Tibial nerve (tissue), 4 donors: ENCODE measurements around the gene MYO7A.

ENCODE experiments used
- CTCF ChIP-seq, 5 experiments: fragments of 200-600 bp in 3 of 5; fragments of 450-650 bp in 2 of 5; sonication (generic) in 3 of 5; IDR thresholded peaks; one replicate each; pipeline ENCODE4 v1.5.1; 2016 to 2019; ENCODE audit warnings: antibody characterized with exemption in 5 of 5, mild to moderate bottlenecking in 3 of 5, moderate library complexity in 2 of 5
- EP300 ChIP-seq, 2 donors: sonication (generic); formaldehyde crosslinking; IDR thresholded peaks; one replicate each; pipeline ENCODE4 v1.6.1; 2017; ENCODE audit warnings: antibody characterized with exemption in 2 of 2, mild to moderate bottlenecking in 1 of 2

GRCh38 chr11:77123591-77123990 lies 4.5 kb upstream of the MYO7A start:
- TF ChIP-seq CTCF (IDR thresholded peaks at IDR 0.05), result no peak
- TF ChIP-seq EP300 (IDR thresholded peaks at IDR 0.05), result no peak
